A204.1 (cell line): ENCODE measurements around the gene SERTAD1.

Source experiments
- FAIRE-seq: peaks from 2 replicates; lab custom pipeline; 2012; peaks lifted over from hg19 to GRCh38; lab: Jason Lieb, UNC

SERTAD1 gene

GRCh38 chr19:40400559-40400958, 25.2 kb downstream of the SERTAD1 start:
- FAIRE-seq = no peak

GRCh38 chr19:40398417-40399131, 27.2 kb downstream of the SERTAD1 start:
- FAIRE-seq = no peak

GRCh38 chr19:40397568-40397906, 28.3 kb downstream of the SERTAD1 start:
- FAIRE-seq = no peak

DNA sequence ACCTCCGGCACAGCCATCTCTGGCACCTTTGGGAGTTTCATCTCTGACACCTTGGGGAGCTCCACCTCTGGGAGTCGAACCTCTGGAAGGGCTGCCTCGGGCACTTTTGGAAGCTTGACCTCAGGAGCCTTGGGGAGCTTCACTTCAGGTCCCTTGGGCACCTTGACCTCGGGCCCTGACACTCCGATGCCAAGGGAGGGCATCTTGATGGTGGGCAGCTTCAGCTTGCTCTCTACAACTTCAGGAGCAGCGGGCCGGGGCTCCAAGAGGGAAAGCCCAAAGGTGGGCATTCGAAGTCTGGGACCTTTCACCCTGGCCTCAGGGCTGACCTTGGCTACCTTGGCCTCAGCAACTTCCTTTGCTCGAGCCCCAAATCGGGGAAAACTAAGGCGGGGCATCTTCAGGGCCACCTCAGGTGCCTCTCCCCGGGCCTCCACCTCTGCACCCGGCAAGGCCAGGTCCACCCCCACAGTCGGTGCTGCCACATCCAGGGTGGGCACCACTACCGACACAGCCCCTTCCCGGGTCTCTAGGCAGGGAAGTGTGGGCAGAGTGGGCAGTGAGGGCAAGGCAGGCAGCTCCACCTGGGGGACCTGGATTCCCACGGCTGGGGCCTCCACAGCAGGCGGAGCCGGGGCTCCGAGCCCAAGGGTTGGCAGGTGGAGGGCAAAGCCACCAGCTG, 28.8 kb downstream of the SERTAD1 start:
- no peak for FAIRE-seq

GRCh38 chr19:40395956-40396355, 29.8 kb downstream of the SERTAD1 start:
- no peak for FAIRE-seq

DNA sequence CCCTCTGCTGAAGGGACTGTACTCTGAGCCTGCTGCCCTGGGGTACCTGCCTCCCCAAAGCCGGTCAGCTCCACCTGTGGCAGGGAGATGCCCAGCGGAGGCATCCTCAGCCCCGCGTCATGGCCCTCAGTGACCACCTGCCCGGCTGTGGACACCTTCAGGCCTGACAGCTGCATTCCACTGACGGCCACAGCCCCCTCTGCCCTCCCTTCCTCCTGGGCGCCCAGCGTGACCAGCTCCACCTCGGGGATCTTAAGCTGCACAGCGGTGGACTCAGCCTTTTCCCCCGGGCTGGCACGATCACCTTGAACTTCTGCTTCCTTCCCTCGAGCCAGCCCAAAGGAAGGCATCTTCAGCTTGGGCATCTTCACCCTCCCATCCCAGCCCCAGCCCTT, 31.0 kb downstream of the SERTAD1 start:
- no peak for FAIRE-seq

DNA sequence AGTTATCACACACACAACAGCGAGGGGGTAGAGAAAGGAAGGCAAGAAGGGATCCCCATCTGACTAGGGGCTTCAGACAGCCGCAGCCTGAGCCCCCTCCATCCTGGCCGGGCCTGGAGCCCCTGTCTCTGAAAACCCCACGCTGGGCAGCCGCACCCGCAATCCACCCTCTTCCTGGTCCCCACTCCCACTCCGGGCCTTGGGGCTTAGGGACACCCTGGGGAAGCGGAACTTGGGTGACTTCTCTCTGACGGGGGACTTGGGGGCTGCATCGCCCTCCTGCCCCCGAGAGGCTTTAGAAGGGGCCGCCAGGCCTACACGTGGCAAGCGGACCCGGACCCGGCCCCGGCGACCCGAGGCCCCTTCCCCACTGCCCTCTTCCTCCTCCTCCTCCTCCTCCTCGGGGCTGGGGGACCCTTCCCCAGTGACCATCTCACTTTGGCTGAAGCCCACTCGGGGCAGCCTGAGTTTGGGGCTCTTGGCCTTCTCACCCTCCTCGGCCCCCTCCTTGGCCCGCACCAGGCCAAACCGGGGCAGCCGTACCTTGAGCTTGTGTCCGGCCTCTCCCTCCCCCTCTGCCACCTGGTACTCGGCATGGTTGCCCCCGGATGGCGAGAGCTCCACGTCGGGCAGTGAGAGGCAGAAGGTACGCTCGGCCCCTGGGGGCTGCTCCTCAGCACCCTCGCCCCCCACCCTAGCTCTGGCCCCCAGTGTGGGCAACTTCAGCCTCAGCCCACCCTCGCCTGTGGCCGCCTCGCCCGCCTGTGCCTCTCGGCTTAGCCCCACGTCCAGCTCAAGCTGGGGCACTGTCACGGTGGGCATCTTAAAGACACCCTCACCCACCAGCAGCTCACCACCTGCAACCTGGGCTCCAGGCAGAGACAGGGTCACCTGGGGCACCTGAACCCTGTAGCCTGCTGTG, 31.6 kb downstream of the SERTAD1 start:
- no peak for FAIRE-seq

DNA sequence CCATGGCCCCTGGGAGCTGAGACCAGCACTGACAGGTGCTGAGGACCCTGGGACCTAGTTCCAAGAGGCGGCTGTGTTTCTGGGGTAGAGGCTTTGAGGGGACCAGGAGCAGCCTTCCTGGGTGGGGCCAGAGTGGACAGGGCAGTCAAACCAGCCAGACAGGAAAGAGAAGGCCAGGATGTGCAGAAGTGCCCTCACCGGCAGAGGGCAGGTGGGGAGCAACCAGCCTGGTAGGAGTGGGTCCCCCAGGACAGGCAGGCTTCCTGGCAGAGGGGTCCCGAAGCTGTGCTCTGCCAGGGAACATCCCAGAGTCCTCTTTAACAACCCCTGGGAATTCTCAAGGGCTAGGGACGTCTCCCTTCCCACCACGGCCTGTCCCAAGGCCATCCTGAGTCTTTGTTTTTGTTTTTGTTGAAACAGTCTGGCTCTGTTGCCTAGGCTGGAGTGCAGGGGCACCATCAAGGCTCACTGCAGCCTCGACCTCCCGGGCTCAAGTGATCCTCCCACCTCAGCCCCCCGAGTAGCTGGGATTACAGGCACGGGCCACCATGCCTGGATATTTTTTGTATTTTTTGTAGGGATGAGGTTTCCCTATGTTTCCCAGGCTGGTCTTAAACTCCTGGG, 32.8 kb downstream of the SERTAD1 start:
- no peak for FAIRE-seq

GRCh38 chr19:40392123-40392522, 33.7 kb downstream of the SERTAD1 start:
- no peak for FAIRE-seq

DNA sequence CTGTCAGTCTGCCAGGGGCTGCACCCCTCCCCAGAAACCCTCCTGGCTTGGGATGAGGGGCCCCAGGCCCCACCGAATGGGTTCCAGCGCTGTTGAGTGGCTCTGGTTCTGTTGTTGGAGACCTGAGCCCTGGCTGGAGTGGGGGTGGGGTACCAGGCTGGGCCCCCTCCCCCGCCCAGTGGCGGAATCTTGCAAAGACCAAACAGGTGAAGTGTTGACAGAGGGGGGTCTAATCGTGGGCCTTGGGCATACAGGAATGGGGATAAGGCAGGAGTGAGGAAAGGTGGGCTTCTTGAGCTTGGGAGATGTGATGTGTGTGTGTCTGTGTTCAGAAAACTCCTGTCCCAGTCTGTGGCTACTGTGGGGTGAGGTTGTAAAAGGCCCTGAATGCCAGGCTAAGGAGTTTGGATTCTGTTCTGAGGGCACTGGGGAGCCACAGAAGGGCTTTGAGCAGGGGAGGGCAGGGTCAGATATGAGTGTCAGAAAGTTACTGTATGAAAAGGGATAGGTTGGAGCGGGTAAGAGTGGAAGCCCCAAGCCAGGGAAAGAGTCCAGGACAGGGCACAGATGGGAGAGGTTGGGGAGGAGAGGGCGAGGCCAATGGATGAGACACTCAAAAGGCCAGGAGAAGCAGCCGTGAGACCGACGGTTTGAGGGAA, 35.6 kb downstream of the SERTAD1 start, which contains the start of gene HIPK4:
TSS of gene HIPK4 (minus strand) at position 98 of the 659 bp plus-strand sequence. CDS start 279 bp downstream, outside the sequence.
- no peak for FAIRE-seq

- no peak for FAIRE-seq
Measured at GRCh38 chr19:40389404-40390083, 36.2 kb downstream of the SERTAD1 start.

DNA sequence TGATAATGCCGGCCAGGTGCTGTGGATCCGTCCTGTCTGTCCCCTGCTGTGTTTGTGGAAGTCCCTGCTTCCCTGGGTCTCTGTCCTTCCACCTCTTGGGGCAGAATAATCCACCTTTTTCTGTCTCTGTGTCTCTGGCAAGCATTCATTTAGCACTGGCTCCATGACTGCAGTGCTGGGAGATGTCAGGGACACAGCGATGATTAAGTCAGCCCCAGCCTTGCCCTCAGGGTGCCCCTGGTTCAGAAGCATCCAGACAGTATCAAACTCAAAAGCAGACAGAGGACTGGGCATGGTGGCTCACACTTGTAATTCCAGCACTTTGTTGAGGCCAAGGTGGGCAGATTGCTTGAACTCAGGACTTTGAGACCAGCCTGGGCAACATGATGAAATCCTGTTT, 37.3 kb downstream of the SERTAD1 start:
- no peak for FAIRE-seq

GRCh38 chr19:40387155-40387554, 38.6 kb downstream of the SERTAD1 start:
- FAIRE-seq = no peak

DNA sequence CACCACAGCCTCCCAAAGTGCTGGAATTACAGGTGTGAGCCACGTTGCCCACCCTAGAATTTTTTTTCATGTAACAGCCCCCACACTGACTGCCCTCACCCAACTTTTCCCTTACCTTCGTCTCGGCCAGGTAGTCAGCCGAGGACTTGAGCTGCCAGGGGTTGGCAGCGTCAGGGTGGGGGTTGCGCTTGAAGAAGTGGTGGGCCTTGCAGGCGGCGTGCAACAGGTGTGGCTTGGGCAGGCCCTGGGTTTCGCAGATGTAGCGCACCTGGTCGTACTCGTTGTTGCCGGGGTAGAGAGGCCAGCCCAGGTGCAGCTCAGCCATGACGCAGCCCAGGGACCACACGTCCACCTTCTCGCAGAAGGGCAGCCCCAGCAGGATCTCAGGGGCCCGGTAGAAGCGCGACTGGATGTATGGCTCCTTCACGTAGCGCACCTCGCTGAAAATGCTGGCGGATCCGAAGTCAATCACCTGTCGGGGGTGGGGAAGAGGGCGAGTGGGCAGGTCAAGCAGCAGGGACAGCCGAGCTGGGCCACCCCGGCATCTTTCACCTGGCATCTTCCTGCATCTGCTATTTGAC, 42.0 kb downstream of the SERTAD1 start:
- no peak for FAIRE-seq

DNA sequence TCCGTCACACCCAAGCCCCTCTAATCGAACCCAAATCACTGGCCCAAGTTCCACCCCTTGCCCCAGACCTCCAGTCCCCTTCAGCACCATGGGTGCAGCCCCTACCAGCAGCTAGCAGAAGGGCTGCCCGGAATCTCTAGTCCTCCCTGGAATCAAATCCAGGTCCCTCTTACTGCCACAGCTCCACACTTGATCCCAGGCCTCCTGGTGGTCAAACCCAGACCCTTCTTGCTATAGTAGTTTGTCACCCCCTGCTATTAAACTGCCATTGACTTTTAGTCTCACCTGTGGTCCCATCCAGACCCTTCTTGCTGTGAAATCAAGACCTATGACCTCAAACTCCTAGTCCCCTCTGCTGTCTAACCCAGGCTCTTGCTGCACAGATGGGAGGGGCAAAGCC, 44.5 kb downstream of the SERTAD1 start:
- FAIRE-seq = no peak

GRCh38 chr19:40380199-40381037, 45.4 kb downstream of the SERTAD1 start:
- FAIRE-seq = no peak

DNA sequence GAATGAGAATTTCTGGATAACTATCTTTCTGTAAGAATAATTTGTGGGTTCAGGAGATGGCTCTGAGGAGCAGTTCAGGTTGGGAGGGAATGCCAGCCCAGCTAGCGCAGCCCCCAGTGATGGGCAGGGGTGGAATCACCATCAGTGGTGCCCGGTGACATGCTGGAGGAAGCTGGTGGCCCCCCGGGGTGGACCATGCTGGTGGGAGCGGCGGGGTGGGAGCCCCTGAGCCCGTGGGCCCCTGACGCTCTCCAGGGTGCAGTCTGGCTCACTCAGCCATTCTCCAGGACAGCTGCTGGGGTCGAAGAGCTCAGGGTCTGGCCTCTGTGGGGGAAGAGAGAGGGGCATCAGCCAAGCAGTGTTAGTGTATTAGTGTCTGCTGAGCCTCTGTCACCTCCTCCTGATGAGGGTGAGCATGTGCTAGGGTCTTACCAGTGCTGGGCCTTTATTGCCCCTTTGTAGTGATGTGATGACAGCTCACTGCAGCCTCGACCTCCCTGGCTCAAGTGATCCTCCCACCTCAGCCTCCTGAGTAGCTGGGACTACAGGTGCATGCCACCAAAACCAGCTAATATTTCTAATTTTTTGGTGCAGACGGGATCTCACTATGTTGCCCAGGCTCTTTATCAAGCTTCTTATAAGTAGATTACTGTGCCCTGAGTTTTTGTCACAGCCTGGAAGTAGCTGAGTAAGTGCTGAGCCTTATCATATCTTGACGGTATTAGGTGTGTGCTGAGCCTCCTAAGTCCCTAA, 46.2 kb downstream of the SERTAD1 start:
- FAIRE-seq = no peak

DNA sequence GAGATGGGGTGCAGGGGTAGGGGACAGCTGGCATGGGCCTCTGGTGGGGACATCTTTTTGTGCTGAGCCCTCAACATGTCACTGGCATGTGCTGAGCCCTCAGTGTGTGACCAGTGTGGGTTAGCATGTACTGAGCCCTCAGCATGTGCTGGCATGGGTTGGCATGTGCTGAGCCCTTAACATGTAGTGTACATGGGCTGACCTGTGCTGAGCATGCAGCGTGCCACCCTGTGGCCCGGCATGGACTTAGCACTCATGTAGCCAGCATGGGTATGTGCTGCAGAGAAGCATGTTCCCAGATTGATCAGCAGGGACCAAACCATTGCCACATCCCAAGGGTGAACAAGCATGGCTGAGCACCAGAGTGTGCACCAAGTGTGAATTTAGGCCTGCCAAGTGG, 47.3 kb downstream of the SERTAD1 start:
- no peak for FAIRE-seq

GRCh38 chr19:40377876-40378385, 47.9 kb downstream of the SERTAD1 start:
- no peak for FAIRE-seq
